Stimulated activated naive B cell treated with anti-CD40 and anti-IgM and Interleukin-4, amounts not matched to agents 10 μg/mL and 1 μg/mL and 100 μg/mL, for 72 hours (primary cell): ENCODE results near the gene CAMTA1.
"Not testable (repeated sequence)": the region's sequence is repeated elsewhere in the genome, so short reads cannot be mapped to it uniquely, and the experiment has no call there.

Source experiments
- ATAC-seq, 2 donors: fragments of 150-1000 bp; cut with Tn5 transposase; replicated peaks; 2 replicates each; pipeline ENCODE4 v1.10.0; 2021; ENCODE audit warnings: moderate library complexity in 1 of 2
- DNase-seq: peaks from one replicate; pipeline ENCODE4 v3.0.0; 2021
- H3K27ac Mint-ChIP-seq: one replicate; pipeline ENCODE4 v1.8.0; 2022; ENCODE audit warnings: mild to moderate bottlenecking, mixed read lengths
- H3K27me3 Mint-ChIP-seq, 2 donors: one replicate each; pipeline ENCODE4 v1.8.0; 2022; ENCODE audit warnings: mixed read lengths in 2 of 2
- H3K36me3 Mint-ChIP-seq, 2 donors: one replicate each; pipeline ENCODE4 v1.8.0; 2022; ENCODE audit warnings: mixed read lengths in 2 of 2, mild to moderate bottlenecking in 1 of 2
- H3K4me1 Mint-ChIP-seq, 2 donors: one replicate each; pipeline ENCODE4 v1.8.0; 2022; ENCODE audit warnings: mixed read lengths in 2 of 2, mild to moderate bottlenecking in 1 of 2
- H3K4me3 Mint-ChIP-seq, 2 donors: one replicate each; pipeline ENCODE4 v1.8.0; 2022; ENCODE audit warnings: mild to moderate bottlenecking in 2 of 2, mixed read lengths in 2 of 2, moderate library complexity in 1 of 2
- H3K9me3 Mint-ChIP-seq, 2 donors: one replicate each; pipeline ENCODE4 v1.8.0; 2022; ENCODE audit warnings: mixed read lengths in 2 of 2, mild to moderate bottlenecking in 1 of 2

The CAMTA1 gene

GRCh38 chr1:7366955-7367665 is 581.9 kb downstream of the CAMTA1 start:
- H3K27me3 Mint-ChIP-seq = no peaks in the 10 kb centered on the region
- H3K4me1 Mint-ChIP-seq = peaks cover 0 to 7% of the 10 kb centered on the region in 2 donors
- peaks cover 0 to 5% of the 10 kb centered on the region in 2 donors for H3K9me3 Mint-ChIP-seq
- DNase-seq = no peak
- no peak overlapping the region for H3K27ac Mint-ChIP-seq
- peak in 1 of 2 donors; percentile 16 for ATAC-seq
- H3K4me3 Mint-ChIP-seq = no peak overlapping the region
- no peaks in the 10 kb centered on the region for H3K36me3 Mint-ChIP-seq

- ATAC-seq (no peak), DNase-seq (no peak)
- H3K9me3 Mint-ChIP-seq = peaks cover 0 to 5% of the 10 kb centered on the region in 2 donors
- H3K27ac Mint-ChIP-seq = no peak overlapping the region
- H3K4me3 Mint-ChIP-seq = no peak overlapping the region
- no peaks in the 10 kb centered on the region for H3K36me3 Mint-ChIP-seq
- peaks cover 0 to 7% of the 10 kb centered on the region in 2 donors for H3K4me1 Mint-ChIP-seq
- peaks cover 0 to 3% of the 10 kb centered on the region in 2 donors for H3K27me3 Mint-ChIP-seq
Measured at GRCh38 chr1:7369866-7370265, 584.6 kb downstream of the CAMTA1 start.

GRCh38 chr1:7371926-7372325 is 586.7 kb downstream of the CAMTA1 start:
- H3K27ac Mint-ChIP-seq = no peak overlapping the region
- no peaks in the 10 kb centered on the region for H3K36me3 Mint-ChIP-seq
- H3K4me3 Mint-ChIP-seq = no peak overlapping the region
- peaks cover 0 to 5% of the 10 kb centered on the region in 2 donors for H3K9me3 Mint-ChIP-seq
- H3K4me1 Mint-ChIP-seq = peaks cover 0 to 2% of the 10 kb centered on the region in 2 donors
- H3K27me3 Mint-ChIP-seq = peaks cover 0 to 3% of the 10 kb centered on the region in 2 donors
- no peak for DNase-seq
- ATAC-seq = no peak

DNA sequence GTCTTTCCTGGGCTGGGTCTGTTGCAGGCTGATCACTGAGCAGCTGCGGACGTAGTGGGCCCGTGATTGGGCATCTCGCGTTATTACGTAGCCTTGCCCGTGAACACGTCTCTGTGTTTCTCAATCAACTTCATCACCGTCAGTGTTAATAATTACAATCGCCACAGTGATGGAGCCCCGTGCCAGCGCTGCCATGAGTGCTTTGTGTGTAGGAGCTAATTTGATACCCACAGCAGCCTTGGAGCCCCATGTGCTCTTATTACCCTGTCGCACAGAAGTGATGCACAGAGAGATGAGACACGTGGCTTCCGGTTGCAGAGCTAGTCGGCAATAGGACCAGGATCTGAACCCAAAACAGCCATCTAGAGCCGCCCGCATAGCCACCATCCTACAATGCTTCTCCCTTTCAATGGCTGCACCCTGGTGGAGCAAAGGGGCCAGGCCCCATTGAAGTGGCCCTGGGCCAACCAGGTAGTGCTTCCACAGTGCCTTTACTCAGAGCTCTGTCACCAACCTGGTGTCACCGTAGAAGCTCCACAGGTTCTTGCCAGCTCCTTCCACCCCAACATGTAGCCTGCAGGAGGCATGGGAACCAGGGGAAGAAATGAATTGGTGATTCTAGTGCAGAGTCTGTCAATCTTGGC is 587.3 kb downstream of the CAMTA1 start:
- DNase-seq = no peak
- H3K9me3 Mint-ChIP-seq = peaks cover 0 to 5% of the 10 kb centered on the region in 2 donors
- H3K27ac Mint-ChIP-seq = no peak overlapping the region
- peaks cover 0 to 3% of the 10 kb centered on the region in 2 donors for H3K27me3 Mint-ChIP-seq
- H3K4me3 Mint-ChIP-seq = no peak overlapping the region
- no peaks in the 10 kb centered on the region for H3K36me3 Mint-ChIP-seq
- ATAC-seq = no peak
- H3K4me1 Mint-ChIP-seq = no peaks in the 10 kb centered on the region

GRCh38 chr1:7373251-7373650 is 588.0 kb downstream of the CAMTA1 start:
- peaks cover 0 to 5% of the 10 kb centered on the region in 2 donors for H3K9me3 Mint-ChIP-seq
- no peak for ATAC-seq
- H3K4me1 Mint-ChIP-seq = no peaks in the 10 kb centered on the region
- H3K27ac Mint-ChIP-seq = no peak overlapping the region
- no peaks in the 10 kb centered on the region for H3K36me3 Mint-ChIP-seq
- no peak overlapping the region for H3K4me3 Mint-ChIP-seq
- no peak for DNase-seq
- H3K27me3 Mint-ChIP-seq = peaks cover 5 to 7% of the 10 kb centered on the region in 2 donors

GRCh38 chr1:7373876-7374562 is 588.8 kb downstream of the CAMTA1 start:
- no peak overlapping the region for H3K27ac Mint-ChIP-seq
- H3K9me3 Mint-ChIP-seq = peaks cover 0 to under 1% of the 10 kb centered on the region in 2 donors
- H3K27me3 Mint-ChIP-seq = peaks cover 7 to 8% of the 10 kb centered on the region in 2 donors
- no peaks in the 10 kb centered on the region for H3K4me1 Mint-ChIP-seq
- H3K4me3 Mint-ChIP-seq = no peak overlapping the region
- no peaks in the 10 kb centered on the region for H3K36me3 Mint-ChIP-seq
- ATAC-seq (no peak), DNase-seq (no peak)

GRCh38 chr1:7374563-7375160 is 589.4 kb downstream of the CAMTA1 start:
- Mint-ChIP-seq H3K36me3 (no peaks in the 10 kb centered on the region), H3K4me1 (no peaks in the 10 kb centered on the region), H3K27ac (no peak overlapping the region), H3K27me3 (peaks cover 7 to 10% of the 10 kb centered on the region in 2 donors), H3K9me3 (no peaks in the 10 kb centered on the region), H3K4me3 (no peak overlapping the region)
- DNase-seq (no peak), ATAC-seq (no peak)

DNA sequence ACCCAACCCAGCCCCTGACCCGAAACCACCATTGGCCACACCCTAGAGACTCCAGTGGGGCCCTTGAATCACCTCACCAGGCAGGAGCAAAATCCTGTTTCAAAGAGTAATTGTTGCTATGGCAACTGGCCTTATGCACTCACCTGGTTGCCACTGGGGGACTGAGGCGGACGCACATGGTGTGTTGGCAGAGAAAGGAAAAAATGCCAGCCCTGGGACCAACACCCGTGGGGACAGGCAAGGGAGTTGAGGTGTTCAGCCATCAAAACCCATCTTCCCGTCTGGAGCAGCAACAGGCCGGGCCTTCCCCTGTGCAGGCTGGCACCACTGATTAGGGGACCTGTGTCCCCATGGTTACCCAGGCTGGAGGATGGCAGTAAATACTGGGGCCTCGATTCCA is 590.1 kb downstream of the CAMTA1 start:
- Mint-ChIP-seq H3K27me3 (peaks cover 7 to 12% of the 10 kb centered on the region in 2 donors), H3K4me3 (no peak overlapping the region), H3K27ac (no peak overlapping the region), H3K36me3 (no peaks in the 10 kb centered on the region), H3K4me1 (no peaks in the 10 kb centered on the region), H3K9me3 (no peaks in the 10 kb centered on the region)
- no peak for ATAC-seq
- DNase-seq = no peak

GRCh38 chr1:7375781-7376660 is 590.8 kb downstream of the CAMTA1 start:
- ATAC-seq = no peak
- Mint-ChIP-seq H3K27me3 (peaks cover 7 to 12% of the 10 kb centered on the region in 2 donors), H3K4me1 (no peaks in the 10 kb centered on the region), H3K9me3 (no peaks in the 10 kb centered on the region), H3K27ac (no peak overlapping the region), H3K36me3 (no peaks in the 10 kb centered on the region), H3K4me3 (no peak overlapping the region)
- no peak for DNase-seq

DNA sequence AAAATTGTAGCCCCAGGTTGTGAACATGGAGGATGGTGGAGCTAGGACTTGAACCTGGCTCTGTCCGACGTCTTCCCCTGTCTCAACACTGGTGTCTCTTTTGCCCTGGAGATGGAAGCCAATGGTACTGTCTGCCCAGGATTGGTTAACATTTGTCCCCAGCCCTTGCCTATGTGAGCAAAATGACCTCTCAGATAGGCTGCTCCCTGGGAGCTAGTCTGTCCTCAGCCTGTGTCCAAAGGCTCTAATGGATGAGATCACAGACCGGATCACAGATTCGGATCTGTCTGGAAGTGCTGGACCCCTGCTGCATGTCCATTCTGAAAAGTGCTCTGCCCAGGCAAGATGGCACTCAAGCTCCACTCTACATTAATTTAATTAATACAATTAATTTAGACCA is 591.4 kb downstream of the CAMTA1 start:
- Mint-ChIP-seq H3K4me3 (no peak overlapping the region), H3K27ac (no peak overlapping the region), H3K4me1 (no peaks in the 10 kb centered on the region), H3K36me3 (no peaks in the 10 kb centered on the region), H3K9me3 (no peaks in the 10 kb centered on the region), H3K27me3 (peaks cover 7 to 12% of the 10 kb centered on the region in 2 donors)
- no peak for DNase-seq
- ATAC-seq = no peak

DNA sequence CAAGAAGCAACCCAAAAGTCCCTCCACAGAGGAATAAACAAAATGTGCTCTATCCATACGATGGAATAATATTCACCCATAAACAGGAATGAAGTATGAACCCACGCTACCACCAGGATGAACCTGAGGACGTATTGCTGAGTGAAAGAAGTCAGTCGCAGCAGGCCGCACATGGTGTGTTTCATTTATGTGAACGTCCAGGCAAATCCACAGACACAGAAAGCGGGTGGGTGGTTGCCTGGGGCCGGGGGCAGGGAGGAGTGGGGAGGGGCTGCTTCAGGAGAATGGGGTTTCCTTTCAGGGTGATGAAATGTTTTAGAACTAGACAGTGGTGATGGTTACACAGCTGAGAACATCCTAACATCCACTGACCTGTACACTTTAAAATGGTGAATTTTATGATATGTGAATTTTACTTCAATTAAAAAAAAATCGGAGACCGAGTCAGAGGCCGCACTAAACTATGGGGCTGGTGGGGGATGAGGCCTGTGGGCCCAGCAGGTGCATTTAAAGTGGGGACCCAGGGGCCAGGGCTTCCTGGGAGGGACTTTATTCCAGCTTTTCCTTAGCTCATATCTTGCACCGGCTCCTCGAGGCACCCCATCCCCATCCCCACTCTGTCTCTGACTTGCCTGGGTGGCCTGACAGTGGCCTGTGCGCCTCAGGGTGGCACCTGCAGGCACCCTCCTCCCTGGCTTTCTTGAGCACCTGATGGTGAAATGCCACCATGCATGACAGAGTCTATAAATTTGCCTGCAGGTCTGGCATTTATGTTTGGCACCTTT is 593.3 kb downstream of the CAMTA1 start:
- no peak for ATAC-seq
- Mint-ChIP-seq H3K36me3 (no peaks in the 10 kb centered on the region), H3K27me3 (peaks cover 7 to 14% of the 10 kb centered on the region in 2 donors), H3K27ac (no peak overlapping the region), H3K9me3 (peaks cover 5 to 7% of the 10 kb centered on the region in 2 donors), H3K4me1 (no peaks in the 10 kb centered on the region), H3K4me3 (no peak overlapping the region)
- DNase-seq = no peak

DNA sequence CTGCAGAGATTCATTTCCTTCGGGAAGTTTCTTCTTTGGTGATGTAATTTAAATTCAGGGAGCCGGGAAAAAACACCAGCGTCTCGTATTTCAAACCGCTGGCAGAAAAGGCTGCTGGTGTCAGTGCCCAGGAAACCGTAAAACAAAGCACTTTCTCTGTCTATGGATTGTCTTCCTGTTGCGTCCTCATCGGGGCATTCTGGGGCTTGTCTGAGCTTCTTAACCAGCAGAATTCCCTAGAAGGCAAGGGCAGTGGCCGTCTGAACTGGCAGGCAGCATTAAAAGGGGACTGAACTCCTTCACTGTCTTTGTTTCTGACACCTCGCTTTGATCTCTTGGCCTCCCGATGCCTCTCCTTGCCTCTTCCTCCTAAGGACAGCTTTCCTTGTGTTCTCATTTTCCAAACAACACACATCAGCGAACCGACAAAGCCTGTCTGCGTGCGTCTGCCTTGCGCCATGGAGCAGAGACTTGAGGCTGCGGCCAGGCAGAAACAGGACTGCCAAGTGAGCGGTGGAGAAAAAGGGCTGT is 594.3 kb downstream of the CAMTA1 start:
- Mint-ChIP-seq H3K4me3 (no peak overlapping the region), H3K27ac (no peak overlapping the region), H3K36me3 (no peaks in the 10 kb centered on the region), H3K4me1 (no peaks in the 10 kb centered on the region), H3K9me3 (peaks cover 7 to 8% of the 10 kb centered on the region in 2 donors), H3K27me3 (peaks cover 7 to 12% of the 10 kb centered on the region in 2 donors)
- DNase-seq (no peak), ATAC-seq (no peak)

DNA sequence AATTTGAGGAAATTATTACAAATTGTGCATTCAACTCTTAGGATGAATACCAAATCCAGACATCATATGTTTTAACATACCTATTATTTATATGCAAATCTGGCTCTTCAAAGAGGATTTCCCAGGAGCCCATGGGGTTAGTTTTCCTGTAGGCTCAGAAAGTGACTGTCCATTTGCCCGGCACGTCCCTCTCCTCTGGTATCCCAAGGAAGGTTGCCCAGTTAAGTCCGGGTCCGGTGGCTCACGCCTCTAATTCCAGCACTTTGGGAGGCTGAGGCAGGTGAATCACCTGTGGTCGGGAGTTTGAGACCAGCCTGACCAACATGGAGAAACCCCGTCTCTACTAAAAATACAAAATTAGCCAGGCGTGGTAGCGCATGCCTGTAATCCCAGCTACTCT is 594.8 kb downstream of the CAMTA1 start:
- not testable (repeated sequence) for H3K9me3 Mint-ChIP-seq, H3K36me3 Mint-ChIP-seq, DNase-seq, H3K27ac Mint-ChIP-seq, H3K4me1 Mint-ChIP-seq, ATAC-seq, H3K4me3 Mint-ChIP-seq
- H3K27me3 Mint-ChIP-seq = peaks cover 7 to 12% of the 10 kb centered on the region in 2 donors
